HL-60 (cell line): ENCODE results near the gene PRR7.

Experiments
- GABPA ChIP-seq: IDR thresholded peaks from 2 replicates; pipeline ENCODE4 v1.6.1; 2012; ENCODE audit warnings: low read depth
- POLR2AphosphoS5 ChIP-seq: IDR thresholded peaks from 2 replicates; pipeline ENCODE4 v1.6.1; 2012; ENCODE audit warnings: low read depth

DNA sequence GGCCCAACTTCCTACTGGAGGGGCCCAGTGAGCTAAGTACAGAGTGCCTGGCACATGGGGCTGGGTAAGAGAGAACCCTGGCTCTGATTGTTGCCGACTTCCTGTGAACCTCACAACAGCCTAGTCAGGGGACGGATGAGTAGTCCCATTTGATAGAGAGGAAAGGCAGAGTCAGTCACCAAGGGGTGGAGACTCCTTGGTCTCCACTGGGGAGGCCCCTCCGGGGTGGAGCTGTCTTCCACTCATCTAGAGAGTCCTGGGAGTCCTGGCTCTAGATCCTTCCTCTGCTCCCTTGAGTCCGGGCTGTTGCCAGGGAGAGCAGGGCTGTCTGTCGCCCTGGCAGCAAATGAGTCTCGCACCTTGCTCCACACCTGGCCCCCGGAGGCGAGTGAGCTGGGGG, 12.2 kb upstream of the PRR7 start:
- TF ChIP-seq GABPA (no peak), POLR2AphosphoS5 (no peak)
